Lower lobe of right lung (tissue), 2 donors: Measurements from ENCODE around the gene GRID1. TPM values are rescaled to one million over a fixed set of nuclear protein-coding genes. Genes with fewer than 3 reads are reported as not detected.

Experiments
- ATAC-seq, 2 donors: fragments of 200-7000 bp; cut with Tn5 transposase; one replicate each; pipeline ENCODE4 v1.9.1; 2020 to 2022; ENCODE audit warnings: mild to moderate bottlenecking in 2 of 2, moderate library complexity in 2 of 2
- DNase-seq: peaks from one replicate; pipeline ENCODE4 v3.0.0-alpha.2; 2020
- H3K27ac ChIP-seq: fragments of 200-600 bp; one replicate; pipeline ENCODE4 v1.8.0; 2022
- H3K27me3 ChIP-seq: fragments of 200-600 bp; one replicate; pipeline ENCODE4 v1.8.0; 2022; ENCODE audit warnings: low read depth
- H3K36me3 ChIP-seq: fragments of 200-600 bp; one replicate; pipeline ENCODE4 v1.8.0; 2022; ENCODE audit warnings: mild to moderate bottlenecking
- H3K4me1 ChIP-seq: fragments of 200-600 bp; one replicate; pipeline ENCODE4 v1.8.0; 2022
- H3K4me3 ChIP-seq: fragments of 200-600 bp; one replicate; pipeline ENCODE4 v1.8.0; 2022; ENCODE audit warnings: mild to moderate bottlenecking
- H3K9me3 ChIP-seq: fragments of 200-600 bp; one replicate; pipeline ENCODE4 v1.8.0; 2022
- CTCF ChIP-seq: fragments of 200-600 bp; IDR thresholded peaks from one replicate; pipeline ENCODE4 v1.8.0; 2022; ENCODE audit warnings: antibody characterized with exemption, mild to moderate bottlenecking
- intact Hi-C: fragments of 100-400 bp; cut with DNase I; formaldehyde crosslinking; loops from one replicate; pipeline ENCODE4 v1.11.0; 2022
- total RNA-seq: library from RNA; stranded (reverse); fragmentation: NEBNext Ultra II Directional; extraction: Animal tissue kit (Norgen Biotek cat#: 25700); gene quantifications from one replicate; pipeline ENCODE4 v1.2.1, GENCODE V29; 2021
- donor health status: DM: no; HTN: yes; CAD: no; lungs with severe emphysema.

GRID1 gene
- total RNA-seq, 1 donor from 2014 or later = 2.5 TPM

GRCh38 chr10:86055928-86056327 is 310.7 kb downstream of the GRID1 start:
- H3K9me3 ChIP-seq = no peaks in the 10 kb centered on the region
- H3K36me3 ChIP-seq = no peaks in the 10 kb centered on the region
- no peaks in the 10 kb centered on the region for H3K4me1 ChIP-seq
- no peak for DNase-seq
- no peak overlapping the region for H3K4me3 ChIP-seq
- no peak for ATAC-seq
- intact Hi-C loops = no loop called here
- TF ChIP-seq CTCF = no peak
- H3K27ac ChIP-seq = no peak overlapping the region
- no peaks in the 10 kb centered on the region for H3K27me3 ChIP-seq

GRCh38 chr10:86053675-86054074 is 312.9 kb downstream of the GRID1 start:
- H3K27ac ChIP-seq = no peak overlapping the region
- no peak for ATAC-seq
- intact Hi-C loops = no loop called here
- H3K36me3 ChIP-seq = no peaks in the 10 kb centered on the region
- DNase-seq = no peak
- no peaks in the 10 kb centered on the region for H3K27me3 ChIP-seq
- H3K4me3 ChIP-seq = no peak overlapping the region
- H3K4me1 ChIP-seq = no peaks in the 10 kb centered on the region
- H3K9me3 ChIP-seq = peaks cover 3% of the 10 kb centered on the region
- no peak for TF ChIP-seq CTCF

- H3K27ac ChIP-seq = no peak overlapping the region
- ATAC-seq (no peak), DNase-seq (no peak)
- no peaks in the 10 kb centered on the region for H3K4me1 ChIP-seq
- no peak overlapping the region for H3K4me3 ChIP-seq
- no peaks in the 10 kb centered on the region for H3K27me3 ChIP-seq
- no peaks in the 10 kb centered on the region for H3K36me3 ChIP-seq
- H3K9me3 ChIP-seq = peaks cover 3% of the 10 kb centered on the region
- TF ChIP-seq CTCF = no peak
- intact Hi-C loops = no loop called here
These were observed 315.0 kb downstream of the GRID1 start for GRCh38 chr10:86051586-86051985.

- intact Hi-C loops = no loop called here
- ATAC-seq (no peak), DNase-seq (no peak)
- no peaks in the 10 kb centered on the region for H3K4me1 ChIP-seq
- no peaks in the 10 kb centered on the region for H3K27me3 ChIP-seq
- H3K36me3 ChIP-seq = no peaks in the 10 kb centered on the region
- H3K9me3 ChIP-seq = peaks cover 3% of the 10 kb centered on the region
- H3K4me3 ChIP-seq = no peak overlapping the region
- H3K27ac ChIP-seq = no peak overlapping the region
- no peak for TF ChIP-seq CTCF
These were observed 317.2 kb downstream of the GRID1 start for GRCh38 chr10:86049442-86049841.

GRCh38 chr10:86048973-86049372 is 317.6 kb downstream of the GRID1 start:
- Histone ChIP-seq H3K4me3 (no peak overlapping the region), H3K27me3 (no peaks in the 10 kb centered on the region), H3K9me3 (peaks cover 3% of the 10 kb centered on the region), H3K27ac (no peak overlapping the region), H3K36me3 (no peaks in the 10 kb centered on the region), H3K4me1 (no peaks in the 10 kb centered on the region)
- ATAC-seq = no peak
- intact Hi-C loops = no loop called here
- TF ChIP-seq CTCF = no peak
- no peak for DNase-seq

- intact Hi-C loops = no loop called here
These were observed 318.0 kb downstream of the GRID1 start for GRCh38 chr10:86048571-86048970.

More at GRCh38 chr10:86048571-86048970, 318.0 kb downstream of the GRID1 start:
- Histone ChIP-seq H3K4me3 (no peak overlapping the region), H3K27me3 (no peaks in the 10 kb centered on the region), H3K27ac (no peak overlapping the region), H3K36me3 (no peaks in the 10 kb centered on the region), H3K4me1 (no peaks in the 10 kb centered on the region), H3K9me3 (peaks cover 3% of the 10 kb centered on the region)
- ATAC-seq (no peak), DNase-seq (no peak)
- TF ChIP-seq CTCF = no peak
